Skeletal muscle tissue (tissue), 4 donors: ENCODE measurements around the gene GRAMD2A. TPM values are rescaled to one million over a fixed set of nuclear protein-coding genes. Genes with fewer than 3 reads are reported as not detected.

ENCODE experiments used
- H3K27ac ChIP-seq: one replicate; pipeline ENCODE4 v1.7.0; 2013; ENCODE audit warnings: mild to moderate bottlenecking, low read depth, low read length, inconsistent platforms
- H3K27me3 ChIP-seq, 3 donors: one replicate each; pipeline ENCODE4 v1.7.0; 2013; ENCODE audit warnings: low read length in 3 of 3; ENCODE audit not compliant: control insufficient read depth in 3 of 3, insufficient read depth in 3 of 3
- H3K36me3 ChIP-seq, 3 donors: one replicate each; pipeline ENCODE4 v1.7.0; 2013; ENCODE audit warnings: low read length in 3 of 3; ENCODE audit not compliant: control insufficient read depth in 3 of 3, insufficient read depth in 3 of 3
- H3K4me1 ChIP-seq, 3 donors: one replicate each; pipeline ENCODE4 v1.7.0; 2013; ENCODE audit warnings: low read length in 3 of 3, mild to moderate bottlenecking in 3 of 3; ENCODE audit not compliant: control insufficient read depth in 3 of 3, insufficient read depth in 3 of 3
- H3K4me3 ChIP-seq, 3 donors: one replicate each; pipeline ENCODE4 v1.7.0; 2013; ENCODE audit warnings: low read length in 3 of 3
- H3K9ac ChIP-seq, 3 donors: one replicate each; pipeline ENCODE4 v1.7.0; 2013; ENCODE audit warnings: low read length in 3 of 3, mild to moderate bottlenecking in 3 of 3, moderate library complexity in 2 of 3, low read depth in 1 of 3
- H3K9me3 ChIP-seq, 3 donors: one replicate each; pipeline ENCODE4 v1.7.0; 2013; ENCODE audit warnings: low read length in 3 of 3; ENCODE audit not compliant: control insufficient read depth in 3 of 3
- total RNA-seq: library from RNA; depleted of rRNA; stranded (reverse); fragments of >200 nt; gene quantifications from one replicate; pipeline ENCODE4 v1.2.3, GENCODE V29; 2014
- donor health status: Osteomylitis.

GRAMD2A gene
- total RNA-seq, 1 donor from 2014 or later = 2.1 TPM

DNA sequence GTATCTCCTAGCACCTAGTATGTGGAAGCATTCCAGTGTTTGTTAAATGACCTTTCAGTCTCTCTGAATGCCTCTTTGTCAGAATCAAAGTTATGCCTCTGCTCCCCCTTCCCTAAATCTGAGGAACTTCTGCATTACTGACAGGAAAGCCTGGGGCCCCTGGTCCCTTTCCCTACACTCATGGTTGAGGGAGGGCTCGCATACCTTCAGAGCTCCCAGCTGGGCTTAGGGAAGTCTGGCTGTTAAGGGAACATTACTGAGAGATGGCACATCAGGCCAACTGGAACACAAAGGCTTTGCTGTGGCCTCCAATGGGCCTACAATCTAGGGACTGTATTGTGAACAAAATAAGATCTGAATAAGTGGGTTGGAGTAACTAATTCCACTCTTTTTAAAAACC, 23.1 kb upstream of the GRAMD2A start:
- Histone ChIP-seq H3K9me3 (no peaks in the 10 kb centered on the region), H3K4me1 (peaks cover 65 to 79% (median 79%) of the 10 kb centered on the region in 3 donors), H3K36me3 (peaks cover 22 to 35% (median 32%) of the 10 kb centered on the region in 3 donors), H3K9ac (peak overlapping the region; percentile 1 to 57 (median 4)), H3K27me3 (no peaks in the 10 kb centered on the region), H3K4me3 (peak overlapping the region in 1 of 3 donors; percentile 15), H3K27ac (peak overlapping the region; percentile 64)

GRCh38 chr15:72217216-72217615, 19.6 kb upstream of the GRAMD2A start:
- H3K9ac ChIP-seq = no peak overlapping the region
- H3K36me3 ChIP-seq = peaks cover 32 to 53% (median 47%) of the 10 kb centered on the region in 3 donors
- no peaks in the 10 kb centered on the region for H3K9me3 ChIP-seq
- peak overlapping the region; percentile 55 for H3K27ac ChIP-seq
- no peak overlapping the region for H3K4me3 ChIP-seq
- peaks cover 40 to 62% (median 58%) of the 10 kb centered on the region in 3 donors for H3K4me1 ChIP-seq
- H3K27me3 ChIP-seq = no peaks in the 10 kb centered on the region

DNA sequence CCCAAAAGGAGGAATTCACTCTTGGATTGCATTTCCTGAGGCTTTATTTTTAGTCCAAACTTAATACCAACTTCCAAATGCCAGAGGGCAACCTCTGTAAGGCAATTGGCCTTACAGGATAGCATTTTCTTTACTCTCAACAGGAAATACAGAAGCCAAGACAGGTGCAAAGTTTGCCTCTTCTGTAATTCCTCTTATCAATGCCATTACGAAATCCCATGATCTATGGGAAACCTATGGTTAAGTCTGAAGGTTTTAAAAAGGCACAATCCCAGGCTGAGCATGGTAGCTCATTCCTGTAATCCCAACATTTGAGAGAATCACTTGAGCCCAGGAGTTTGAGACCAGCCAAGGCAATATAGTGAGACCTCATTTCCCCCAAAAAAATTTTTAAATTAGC, 18.5 kb upstream of the GRAMD2A start:
- Histone ChIP-seq H3K27ac (peak overlapping the region; percentile 55), H3K36me3 (peaks cover 43 to 61% (median 55%) of the 10 kb centered on the region in 3 donors)

GRCh38 chr15:72207558-72208085, 10.0 kb upstream of the GRAMD2A start:
- H3K4me1 ChIP-seq = peaks cover 28 to 51% (median 37%) of the 10 kb centered on the region in 3 donors
- no peak overlapping the region for H3K9ac ChIP-seq
- no peaks in the 10 kb centered on the region for H3K27me3 ChIP-seq
- no peak overlapping the region for H3K27ac ChIP-seq
- peaks cover 84 to 88% (median 85%) of the 10 kb centered on the region in 3 donors for H3K36me3 ChIP-seq
- H3K4me3 ChIP-seq = no peak overlapping the region
- H3K9me3 ChIP-seq = no peaks in the 10 kb centered on the region

More for the DNA sequence above, 18.5 kb upstream of the GRAMD2A start:
- H3K27me3 ChIP-seq = no peaks in the 10 kb centered on the region
- no peak overlapping the region for H3K4me3 ChIP-seq
- H3K9ac ChIP-seq = no peak overlapping the region
- H3K4me1 ChIP-seq = peaks cover 37 to 54% (median 50%) of the 10 kb centered on the region in 3 donors
- H3K9me3 ChIP-seq = no peaks in the 10 kb centered on the region

DNA sequence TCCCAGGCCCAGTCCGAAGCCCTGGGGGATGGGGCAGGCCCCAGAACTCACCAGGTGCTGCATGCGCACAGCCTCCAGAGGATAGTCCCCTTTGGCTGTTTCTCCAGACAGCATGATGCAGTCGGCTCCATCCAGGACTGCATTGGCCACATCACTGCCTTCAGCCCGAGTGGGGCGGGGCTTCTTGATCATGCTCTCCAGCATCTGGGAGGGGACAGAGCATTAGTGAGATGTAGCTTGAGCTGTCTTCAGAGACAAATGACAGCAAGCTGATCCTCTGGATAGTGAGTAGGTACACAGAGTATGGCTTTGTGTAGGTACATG, 9.1 kb upstream of the GRAMD2A start:
- H3K9me3 ChIP-seq = no peaks in the 10 kb centered on the region
- no peaks in the 10 kb centered on the region for H3K27me3 ChIP-seq
- H3K36me3 ChIP-seq = peaks cover 84 to 94% (median 88%) of the 10 kb centered on the region in 3 donors
- no peak overlapping the region for H3K4me3 ChIP-seq
- peak overlapping the region in 1 of 3 donors; percentile 65 for H3K9ac ChIP-seq
- no peak overlapping the region for H3K27ac ChIP-seq
- peaks cover 38 to 61% (median 46%) of the 10 kb centered on the region in 3 donors for H3K4me1 ChIP-seq

DNA sequence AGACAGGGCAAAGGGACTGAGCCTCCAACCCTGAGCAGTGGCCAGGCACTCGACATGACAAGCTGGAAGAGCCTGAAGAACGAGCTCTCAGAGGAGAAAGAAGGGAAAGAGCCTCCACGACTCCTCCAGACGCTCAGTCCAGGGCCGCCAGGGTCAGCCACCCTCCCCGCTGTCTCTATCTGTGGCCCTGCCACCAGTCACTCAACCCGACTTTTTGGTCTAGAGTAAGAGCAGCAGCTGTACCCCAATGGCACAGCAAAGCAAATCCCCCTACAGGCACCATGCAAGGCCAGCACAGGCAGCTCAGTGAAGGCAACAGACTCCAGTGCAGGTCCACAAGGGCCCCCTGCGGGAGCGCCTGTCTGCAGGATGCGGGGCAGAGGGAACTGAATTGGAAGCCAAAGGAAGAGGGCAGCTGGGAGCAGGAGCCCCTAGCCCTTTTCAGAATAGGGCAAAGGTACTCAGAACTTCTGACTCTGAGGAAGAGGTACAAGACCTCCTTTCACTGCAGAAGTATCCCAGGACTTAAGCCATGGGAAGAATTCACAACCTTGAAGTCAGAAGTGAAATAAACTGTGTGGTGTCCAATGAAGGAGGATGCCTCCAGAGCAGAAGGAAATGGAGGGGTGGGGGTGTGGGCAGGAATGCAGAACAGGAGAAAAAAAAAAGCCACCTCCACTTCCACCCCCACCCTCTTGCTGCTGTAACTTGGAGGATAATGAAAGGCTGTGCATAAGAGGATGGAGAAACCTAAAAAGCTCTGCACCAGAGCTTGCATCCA, 8.5 kb upstream of the GRAMD2A start:
- peak overlapping the region in 2 of 3 donors; percentile 30 to 65 for H3K9ac ChIP-seq
- H3K27me3 ChIP-seq = no peaks in the 10 kb centered on the region
- H3K9me3 ChIP-seq = no peaks in the 10 kb centered on the region
- H3K4me1 ChIP-seq = peaks cover 43 to 66% (median 52%) of the 10 kb centered on the region in 3 donors
- H3K36me3 ChIP-seq = peaks cover 83 to 91% (median 84%) of the 10 kb centered on the region in 3 donors
- peak overlapping the region; percentile 10 for H3K27ac ChIP-seq
- no peak overlapping the region for H3K4me3 ChIP-seq

DNA sequence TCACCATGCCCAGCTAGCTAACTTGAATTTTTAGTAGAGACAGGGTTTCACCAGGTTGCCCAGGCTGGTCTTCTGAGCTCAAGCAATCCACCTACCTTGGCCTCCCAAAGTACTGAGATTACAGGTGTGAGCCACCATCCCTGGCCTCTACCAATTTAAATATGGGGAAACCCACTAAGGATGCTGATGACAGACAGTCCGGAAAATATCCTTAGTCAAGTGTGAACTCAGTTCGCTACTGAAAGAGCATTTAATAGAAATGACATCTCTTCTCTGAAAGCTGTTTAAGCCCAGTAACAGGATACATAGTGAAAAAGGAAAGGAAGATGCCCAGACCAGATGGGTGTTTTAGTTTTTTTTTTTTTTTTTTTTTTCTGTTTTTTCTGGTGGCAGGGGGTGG, 7.7 kb upstream of the GRAMD2A start:
- Histone ChIP-seq H3K9me3 (no peaks in the 10 kb centered on the region), H3K27me3 (no peaks in the 10 kb centered on the region), H3K4me1 (peaks cover 51 to 74% (median 60%) of the 10 kb centered on the region in 3 donors), H3K36me3 (peaks cover 82 to 89% (median 89%) of the 10 kb centered on the region in 3 donors), H3K9ac (no peak overlapping the region), H3K4me3 (no peak overlapping the region), H3K27ac (no peak overlapping the region)

GRCh38 chr15:72203507-72203837, 5.9 kb upstream of the GRAMD2A start:
- H3K36me3 ChIP-seq = peaks cover 83 to 88% (median 84%) of the 10 kb centered on the region in 3 donors
- H3K4me1 ChIP-seq = peaks cover 63 to 89% (median 66%) of the 10 kb centered on the region in 3 donors
- H3K27me3 ChIP-seq = no peaks in the 10 kb centered on the region
- no peak overlapping the region for H3K4me3 ChIP-seq
- H3K9ac ChIP-seq = peak overlapping the region in 2 of 3 donors; percentile 45 to 83
- peak overlapping the region; percentile 87 for H3K27ac ChIP-seq
- no peaks in the 10 kb centered on the region for H3K9me3 ChIP-seq

GRCh38 chr15:72202801-72203506, 5.4 kb upstream of the GRAMD2A start:
- Histone ChIP-seq H3K27me3 (no peaks in the 10 kb centered on the region), H3K4me3 (peak overlapping the region in 1 of 3 donors; percentile 24), H3K36me3 (peaks cover 78 to 85% (median 79%) of the 10 kb centered on the region in 3 donors), H3K4me1 (peaks cover 64 to 93% (median 67%) of the 10 kb centered on the region in 3 donors), H3K9ac (peak overlapping the region in 2 of 3 donors; percentile 45 to 83), H3K27ac (peak overlapping the region; percentile 87), H3K9me3 (no peaks in the 10 kb centered on the region)
